T-helper 1 cell treated with Interleukin-12 subunit alpha and Interleukin-12 subunit beta and Interleukin-4 antibody, amounts not matched to agents 30 μg/mL and 1 μg/mL, for 36 hours (primary cell): ENCODE data around the gene USP17L18.
"Not testable (repeated sequence)": the region's sequence is repeated elsewhere in the genome, so short reads cannot be mapped to it uniquely, and the experiment has no call there.

Source experiments
- H3K27ac Mint-ChIP-seq: one replicate; pipeline ENCODE4 v1.8.0; 2021; ENCODE audit warnings: mild to moderate bottlenecking, mixed read lengths
- H3K27me3 Mint-ChIP-seq: one replicate; pipeline ENCODE4 v1.8.0; 2021; ENCODE audit warnings: low read depth, mixed read lengths
- H3K36me3 Mint-ChIP-seq: one replicate; pipeline ENCODE4 v1.8.0; 2021; ENCODE audit warnings: low read depth, mixed read lengths
- H3K4me1 Mint-ChIP-seq: one replicate; pipeline ENCODE4 v1.8.0; 2021; ENCODE audit warnings: low read depth, mixed read lengths
- H3K4me3 Mint-ChIP-seq: one replicate; pipeline ENCODE4 v1.8.0; 2021; ENCODE audit warnings: mild to moderate bottlenecking, moderate library complexity, mixed read lengths
- H3K9me3 Mint-ChIP-seq: one replicate; pipeline ENCODE4 v1.8.0; 2021; ENCODE audit warnings: mixed read lengths

Gene USP17L18

GRCh38 chr4:9271719-9272118 is 23.3 kb downstream of the USP17L18 start:
- not testable (repeated sequence) for H3K27ac Mint-ChIP-seq, H3K9me3 Mint-ChIP-seq, H3K4me3 Mint-ChIP-seq, H3K27me3 Mint-ChIP-seq, H3K36me3 Mint-ChIP-seq, H3K4me1 Mint-ChIP-seq
